HepG2 (cell line): Measurements from ENCODE around the gene TMEM164. TPM values are rescaled to one million over a fixed set of nuclear protein-coding genes. Genes with fewer than 3 reads are reported as not detected.
A peak's percentile ranks its signal among the peaks of the same experiment; 100 is the strongest.

Experiments used
- ATF7-NPFF ChIP-seq: sonication (generic); formaldehyde crosslinking; IDR thresholded peaks from 2 replicates; pipeline ENCODE4 v1.8.1; 2023; ENCODE audit warnings: mild to moderate bottlenecking, low read depth, missing genetic modification reagents, moderate library complexity
- CEBPB ChIP-seq: IDR thresholded peaks from 2 replicates; pipeline ENCODE4 v1.6.1; 2011; ENCODE audit warnings: low read depth, low read length, improper control_type of control experiment, borderline replicate concordance
- GABPB1 ChIP-seq: IDR thresholded peaks from 2 replicates; pipeline ENCODE4 v1.6.1; 2016; ENCODE audit warnings: mild to moderate bottlenecking, missing genetic modification reagents, moderate library complexity, missing compliant biosample characterization
- GATAD2A ChIP-seq: IDR thresholded peaks from 2 replicates; pipeline ENCODE4 v1.6.1; 2016
- KDM4B ChIP-seq: sonication (generic); formaldehyde crosslinking; IDR thresholded peaks from 2 replicates; pipeline ENCODE4 v1.4.0; 2020; ENCODE audit warnings: missing genetic modification reagents
- SIN3B ChIP-seq: fragments of 150-350 bp; IDR thresholded peaks from 2 replicates; pipeline ENCODE4 v1.6.1; 2014; ENCODE audit warnings: low read length
- SRSF9 ChIP-seq: fragments of 200-400 bp; formaldehyde crosslinking; IDR thresholded peaks from 2 replicates; pipeline ENCODE4 v1.6.1; 2018; ENCODE audit warnings: borderline replicate concordance, mild to moderate bottlenecking, low read depth, low read length; ENCODE audit not compliant: insufficient read depth, poor library complexity, severe bottlenecking
- THAP9 ChIP-seq: sonication (generic); formaldehyde crosslinking; IDR thresholded peaks from 2 replicates; pipeline ENCODE4; 2020; ENCODE audit warnings: missing genetic modification reagents, mild to moderate bottlenecking, borderline replicate concordance
- THYN1 ChIP-seq: sonication (generic); formaldehyde crosslinking; IDR thresholded peaks from 2 replicates; pipeline ENCODE4 v1.8.1; 2023; ENCODE audit warnings: low read depth, mild to moderate bottlenecking, moderate library complexity, missing genetic modification reagents, borderline replicate concordance
- ZNF136 ChIP-seq: sonication (generic); formaldehyde crosslinking; IDR thresholded peaks from 2 replicates; pipeline ENCODE4 v1.8.1; 2022; ENCODE audit warnings: low read depth, mild to moderate bottlenecking, moderate library complexity, missing genetic modification reagents
- ZNF501 ChIP-seq: sonication (generic); formaldehyde crosslinking; IDR thresholded peaks from 2 replicates; pipeline ENCODE4 v1.5.1; 2020; ENCODE audit warnings: mild to moderate bottlenecking, moderate library complexity, missing genetic modification reagents
- ZNF609 ChIP-seq: sonication (generic); formaldehyde crosslinking; IDR thresholded peaks from 2 replicates; pipeline ENCODE4 v1.4.0; 2020; ENCODE audit warnings: mild to moderate bottlenecking, missing genetic modification reagents, borderline replicate concordance
- ZNF615 ChIP-seq: sonication (generic); formaldehyde crosslinking; IDR thresholded peaks from 2 replicates; pipeline ENCODE4 v1.5.0; 2020; ENCODE audit warnings: mild to moderate bottlenecking, missing genetic modification reagents, borderline replicate concordance
- polyA plus RNA-seq, 8 experiments: library from polyadenylated mRNA; depleted of rRNA in 3 of 8; stranded (reverse) in 7 of 8; unstranded in 1 of 8; fragments of >200 nt; fragmentation: Illumina TruSeq in 4 of 8; extraction: Trizol in 4 of 8; gene quantifications; 2 replicates each; pipeline versions ENCODE4 v1.2.1 to v1.2.3, GENCODE V29; 2011 to 2016; ENCODE audit warnings: low read depth in 4 of 8, missing spikeins in 1 of 8, mixed read lengths in 1 of 8; ENCODE audit not compliant: insufficient read depth in 1 of 8
- total RNA-seq, 5 experiments: library from RNA; depleted of rRNA; stranded (reverse); fragments of >200 nt; fragmentation: Illumina TruSeq; extraction: Trizol; gene quantifications; 2 replicates each; pipeline ENCODE4 v1.2.3, GENCODE V29; 2016; ENCODE audit warnings: low read depth in 1 of 5
- TF ChIP-seq, protein P1 (sequence below): IDR thresholded peaks from 2 replicates; pipeline ENCODE4 v1.6.1; 2016; ENCODE audit warnings: missing compliant biosample characterization, missing genetic modification reagents, borderline replicate concordance
- TF ChIP-seq, protein P2 (sequence below), 2 experiments: sonication (generic) in 1 of 2; formaldehyde crosslinking in 1 of 2; IDR thresholded peaks; 2 replicates each; pipeline versions ENCODE4 v1.5.1 to v1.6.1; 2011 to 2020; ENCODE audit warnings: borderline replicate concordance in 1 of 2, low read depth in 1 of 2, low read length in 1 of 2, mild to moderate bottlenecking in 1 of 2, missing genetic modification reagents in 1 of 2, moderate library complexity in 1 of 2

The TMEM164 gene
- total and polyA plus RNA-seq, 2 of the 13 experiments (the other 11 are each of a cell fraction or from before 2014, with no cell fraction given) = 5.8 to 13.2 TPM

DNA sequence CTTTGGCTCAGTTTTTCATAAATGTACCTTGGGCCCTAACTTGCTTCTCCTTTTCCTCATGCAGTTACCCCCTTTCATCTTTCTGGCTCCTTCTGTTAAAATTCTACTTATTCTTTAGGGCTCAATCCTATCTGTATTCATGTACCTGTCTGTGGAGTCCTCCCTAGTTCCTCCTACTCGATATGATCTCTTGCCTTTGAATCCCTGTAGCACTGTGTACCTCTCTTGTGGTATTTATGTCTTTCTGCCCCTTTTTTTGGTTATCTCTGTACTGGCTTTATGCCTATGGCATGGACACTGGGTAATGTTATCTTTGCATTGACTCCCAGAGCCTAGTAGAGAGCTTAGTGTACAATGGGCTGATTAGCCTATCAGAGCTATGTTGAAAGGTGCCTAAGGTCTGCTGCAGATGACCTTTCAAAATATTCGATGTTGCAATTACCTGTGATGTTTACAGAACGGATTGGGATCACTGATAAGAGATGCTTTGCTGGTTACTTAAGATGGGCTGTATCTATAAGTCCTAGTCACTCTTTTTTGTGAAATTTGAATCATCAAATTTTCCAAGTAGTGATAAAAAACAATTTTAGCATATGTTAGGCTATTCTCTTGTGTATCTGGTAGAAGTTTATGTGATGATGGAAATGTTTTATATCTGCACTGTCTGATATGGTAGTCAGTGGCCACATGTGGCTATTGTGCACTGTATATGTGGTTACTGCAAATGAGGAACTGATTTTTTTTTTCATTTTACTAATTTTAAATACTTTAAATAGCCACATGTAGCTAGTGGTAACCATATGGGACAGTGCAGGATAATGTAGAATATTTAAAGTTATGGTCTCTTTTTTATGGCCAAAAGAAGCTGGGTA lies 33.5 kb downstream of the TMEM164 start (continued):
- TF ChIP-seq ZNF609 (CRISPR knock-in tag) (peak; percentile 94), THYN1 (CRISPR knock-in tag) (no peak), SRSF9 (no peak), GABPB1 (CRISPR knock-in tag) (no peak), ZNF136 (CRISPR knock-in tag) (no peak), ZNF501 (no peak), GATAD2A (CRISPR knock-in tag) (peak; percentile 93), ATF7-NPFF (CRISPR knock-in tag) (no peak), SIN3B (no peak), ZNF615 (CRISPR knock-in tag) (no peak), THAP9 (no peak), KDM4B (CRISPR knock-in tag) (no peak), CEBPB (peak; percentile 92)
- TF ChIP-seq, protein P1, sequence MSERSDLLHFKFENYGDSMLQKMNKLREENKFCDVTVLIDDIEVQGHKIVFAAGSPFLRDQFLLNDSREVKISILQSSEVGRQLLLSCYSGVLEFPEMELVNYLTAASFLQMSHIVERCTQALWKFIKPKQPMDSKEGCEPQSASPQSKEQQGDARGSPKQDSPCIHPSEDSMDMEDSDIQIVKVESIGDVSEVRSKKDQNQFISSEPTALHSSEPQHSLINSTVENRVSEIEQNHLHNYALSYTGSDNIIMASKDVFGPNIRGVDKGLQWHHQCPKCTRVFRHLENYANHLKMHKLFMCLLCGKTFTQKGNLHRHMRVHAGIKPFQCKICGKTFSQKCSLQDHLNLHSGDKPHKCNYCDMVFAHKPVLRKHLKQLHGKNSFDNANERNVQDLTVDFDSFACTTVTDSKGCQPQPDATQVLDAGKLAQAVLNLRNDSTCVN = no peak
- TF ChIP-seq, protein P2, sequence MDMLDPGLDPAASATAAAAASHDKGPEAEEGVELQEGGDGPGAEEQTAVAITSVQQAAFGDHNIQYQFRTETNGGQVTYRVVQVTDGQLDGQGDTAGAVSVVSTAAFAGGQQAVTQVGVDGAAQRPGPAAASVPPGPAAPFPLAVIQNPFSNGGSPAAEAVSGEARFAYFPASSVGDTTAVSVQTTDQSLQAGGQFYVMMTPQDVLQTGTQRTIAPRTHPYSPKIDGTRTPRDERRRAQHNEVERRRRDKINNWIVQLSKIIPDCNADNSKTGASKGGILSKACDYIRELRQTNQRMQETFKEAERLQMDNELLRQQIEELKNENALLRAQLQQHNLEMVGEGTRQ (IDR thresholded peaks at IDR 0.05; ENCODE audit: low read depth, low read length) = no peak
- TF ChIP-seq, protein P2 (CRISPR knock-in tag; IDR thresholded peaks at IDR 0.05; ENCODE audit: borderline replicate concordance) = no peak
